GM12878 (cell line): ENCODE measurements around the gene STARD13. TPM values are rescaled to one million over a fixed set of nuclear protein-coding genes. Genes with fewer than 3 reads are reported as not detected.

Source experiments
- ATAC-seq: fragments of 200-7000 bp; cut with Tn5 transposase; 3 replicates; pipeline ENCODE4 v1.9.1; 2020; ENCODE audit warnings: mild to moderate bottlenecking, moderate library complexity
- BruUV-seq: library from RNA; stranded (reverse); fragments of 400-500 nt; replicated peaks from 2 replicates; lab custom pipeline; 2021; lab: Mats Ljungman, UMichigan
- CTCF ChIA-PET: fragments of 300-600 bp; sonication (Branson Sonifier 250); formaldehyde crosslinking; extraction: SDS; loops from one replicate; lab custom pipeline; 2021; ENCODE audit warnings: inconsistent platforms; lab: Yijun Ruan, JAX
- POLR2A ChIA-PET: fragments of 350-600 bp; formaldehyde crosslinking; extraction: SDS; loops from one replicate; lab custom pipeline; 2021; ENCODE audit warnings: inconsistent platforms; lab: Charles Lee
- RAD21 ChIA-PET: fragments of 300-600 bp; sonication (Branson Sonifier 250); formaldehyde crosslinking; loops from one replicate; lab custom pipeline; 2023; ENCODE audit warnings: antibody characterized with exemption; ENCODE audit not compliant: unreplicated experiment; lab: Charles Lee
- SMC1A ChIA-PET: fragments of 300-600 bp; sonication (Branson Sonifier 250); formaldehyde crosslinking; loops from one replicate; lab custom pipeline; 2023; ENCODE audit not compliant: unreplicated experiment, uncharacterized antibody; lab: Charles Lee
- DNase-seq: peaks from one replicate; pipeline ENCODE4 v3.0.0-alpha.2; 2011; ENCODE audit warnings: low read depth, low spot score
- FAIRE-seq: peaks from 3 replicates; lab custom pipeline; 2011; peaks lifted over from hg19 to GRCh38; lab: Jason Lieb, UNC
- H2AFZ ChIP-seq: 2 replicates; pipeline ENCODE4 v1.6.0; 2011; ENCODE audit warnings: low read depth, low read length, control low read depth; ENCODE audit not compliant: control insufficient read depth
- H3K27ac ChIP-seq: 2 replicates; pipeline ENCODE4 v1.5.1; 2011; ENCODE audit warnings: control low read depth; ENCODE audit not compliant: control insufficient read depth, insufficient read depth
- H3K27me3 ChIP-seq, 2 experiments: replicated peaks in 1 of 2; 2 replicates each; pipeline versions ENCODE4 v1.6.0 to v1.6.1; 2011; ENCODE audit warnings: low read length in 1 of 2; ENCODE audit not compliant: control insufficient read depth in 2 of 2, insufficient read depth in 2 of 2
- H3K36me3 ChIP-seq, 2 experiments: 2 replicates each; pipeline ENCODE4 v1.5.1; 2011; ENCODE audit warnings: low read length in 1 of 2; ENCODE audit not compliant: control insufficient read depth in 2 of 2, insufficient read depth in 2 of 2
- H3K4me1 ChIP-seq: 2 replicates; pipeline ENCODE4 v1.6.1; 2011; ENCODE audit warnings: mild to moderate bottlenecking, low read length, moderate library complexity, mixed read lengths; ENCODE audit not compliant: control insufficient read depth, insufficient read depth
- H3K4me2 ChIP-seq: 2 replicates; pipeline ENCODE4 v1.6.0; 2011; ENCODE audit warnings: control low read depth; ENCODE audit not compliant: control insufficient read depth, insufficient read depth
- H3K4me3 ChIP-seq: fragments of 200-600 bp; sonication (generic); 2 replicates; pipeline ENCODE4 v1.5.1; 2016
- H3K79me2 ChIP-seq: 2 replicates; pipeline ENCODE4 v1.6.0; 2011; ENCODE audit warnings: low read length; ENCODE audit not compliant: control insufficient read depth, insufficient read depth
- H3K9ac ChIP-seq: 2 replicates; pipeline ENCODE4 v1.8.0; 2011; ENCODE audit warnings: low read length, control low read depth, mixed read lengths; ENCODE audit not compliant: control insufficient read depth, insufficient read depth
- H3K9me3 ChIP-seq: replicated peaks from 3 replicates; pipeline ENCODE4 v1.5.1; 2011; ENCODE audit warnings: mild to moderate bottlenecking, low read length; ENCODE audit not compliant: control insufficient read depth, insufficient read depth
- H4K20me1 ChIP-seq: 2 replicates; pipeline ENCODE4 v1.6.0; 2011; ENCODE audit not compliant: control insufficient read depth, insufficient read depth
- BHLHE40 ChIP-seq, 2 experiments: fragments of 450-650 bp in 1 of 2; IDR thresholded peaks; 2 replicates each; pipeline ENCODE4 v1.6.1; 2011 to 2017; ENCODE audit warnings: low read depth in 2 of 2, borderline replicate concordance in 1 of 2, improper control_type of control experiment in 1 of 2, low read length in 1 of 2, mild to moderate bottlenecking in 1 of 2
- BMI1 ChIP-seq: fragments of 450-650 bp; IDR thresholded peaks from 2 replicates; pipeline ENCODE4 v1.6.1; 2016; ENCODE audit warnings: mild to moderate bottlenecking, moderate library complexity, borderline replicate concordance
- FOXK2 ChIP-seq: fragments of 450-650 bp; IDR thresholded peaks from 2 replicates; pipeline ENCODE4 v1.6.1; 2017; ENCODE audit warnings: mild to moderate bottlenecking, moderate library complexity
- HDAC2 ChIP-seq: fragments of 200-600 bp; sonication (generic); IDR thresholded peaks from 2 replicates; pipeline ENCODE4 v1.6.1; 2017
- KLF5 ChIP-seq: fragments of 450-650 bp; IDR thresholded peaks from 2 replicates; pipeline ENCODE4 v1.6.1; 2014; ENCODE audit warnings: mild to moderate bottlenecking; ENCODE audit not compliant: partially characterized antibody
- NR2F1 ChIP-seq: fragments of 450-650 bp; conservative IDR thresholded peaks from 2 replicates; pipeline ENCODE4 v1.6.1; 2017; ENCODE audit warnings: mild to moderate bottlenecking
- RELA ChIP-seq: fragments of 450-650 bp; IDR thresholded peaks from 2 replicates; pipeline ENCODE4 v1.8.0; 2014; ENCODE audit warnings: borderline replicate concordance; ENCODE audit not compliant: partially characterized antibody
- ZNF274 ChIP-seq: IDR thresholded peaks from one replicate; pipeline ENCODE4 v1.8.0; 2011; ENCODE audit not compliant: insufficient read length, insufficient read depth
- ZNF384 ChIP-seq: IDR thresholded peaks from 2 replicates; pipeline ENCODE4 v1.6.1; 2012; ENCODE audit warnings: low read depth, mild to moderate bottlenecking, low read length, improper control_type of control experiment, borderline replicate concordance
- WGBS: methylation state at CpG from one replicate; pipeline ENCODE4 v1.1.6; 2016; ENCODE audit warnings: low lambda C conversion rate; ENCODE audit not compliant: insufficient replicate concordance, insufficient coverage; ENCODE audit errors: missing lambda C conversion rate; 5-methylcytosine and 5-hydroxymethylcytosine counted together
- in situ Hi-C: fragments of 300-500 bp; cut with MboI; formaldehyde crosslinking; loops from 9 replicates; pipeline ENCODE4 v1.14.3; 2018; ENCODE audit warnings: mixed read lengths
- intact Hi-C: fragments of 100-400 bp; cut with micrococcal nuclease; formaldehyde crosslinking; loops from one replicate; pipeline ENCODE4 v1.14.2; 2022; ENCODE audit not compliant: unreplicated experiment
- polyA plus RNA-seq, 11 experiments: library from polyadenylated mRNA; depleted of rRNA in 4 of 11; unstranded in 6 of 11; stranded (reverse) in 5 of 11; fragments of >200 nt; fragmentation: Nextera tagmentation in 4 of 11; fragmentation: Illumina TruSeq in 1 of 11; extraction: Ambion mirVana in 4 of 11; extraction: Trizol in 1 of 11; gene quantifications; 1 replicate in 1 of 11; 2 replicates in 10 of 11; pipeline versions ENCODE4 v1.2.1 to v1.2.3, GENCODE V29; 2011 to 2016; ENCODE audit warnings: inconsistent platforms in 2 of 11, missing spikeins in 2 of 11, low read depth in 1 of 11
- total RNA-seq, 4 experiments: library from RNA; depleted of rRNA in 3 of 4; stranded (reverse); fragments of >200 nt in 3 of 4; fragmentation: Illumina TruSeq in 1 of 4; extraction: Trizol in 1 of 4; gene quantifications; 2 replicates each; pipeline versions ENCODE4 v1.2.1 to v1.2.3, GENCODE V29; 2013 to 2021

Gene STARD13
- total and polyA plus RNA-seq, 10 of the 15 experiments (the other 5 are each of a cell fraction or from before 2014, with no cell fraction given): 4.0 to 41.6 (median 10.1) TPM

DNA sequence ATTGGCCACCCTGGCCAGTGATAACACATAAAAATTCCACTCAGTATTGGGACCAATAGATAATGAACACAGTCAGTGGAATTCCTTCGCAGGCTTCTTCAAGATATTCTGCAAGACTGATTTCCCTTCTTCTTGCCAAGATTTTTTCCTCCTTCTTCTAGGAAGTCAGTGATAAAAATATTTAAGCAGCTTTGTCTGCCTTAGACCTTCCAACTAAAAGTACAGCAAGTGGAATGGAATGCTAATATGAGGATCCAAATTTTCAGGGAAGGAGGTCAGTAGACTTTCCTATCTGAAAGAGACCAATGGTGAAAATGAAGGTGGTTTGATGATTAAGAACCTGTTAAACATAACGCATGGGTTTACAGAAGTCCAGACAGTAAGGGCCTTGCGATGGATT lies 9.6 kb downstream of the STARD13 start:
- ChIA-PET SMC1A (no interaction called here), RAD21 (no interaction called here), CTCF (no interaction called here), POLR2A (no interaction called here)
- no TSS peak for BruUV-seq
- H3K27me3 ChIP-seq: no peaks in the 10 kb centered on the region
- no peak overlapping the region for H3K9ac ChIP-seq
- H3K4me3 ChIP-seq: no peak overlapping the region
- no peaks in the 10 kb centered on the region for H3K36me3 ChIP-seq
- ATAC-seq (no peak), DNase-seq (no peak), FAIRE-seq (no peak)
- no peak overlapping the region for H3K4me2 ChIP-seq
- in situ Hi-C loops: no loop called here
- no peak overlapping the region for H2AFZ ChIP-seq
- intact Hi-C loops: no loop called here
- no peaks in the 10 kb centered on the region for H3K4me1 ChIP-seq
- no peaks in the 10 kb centered on the region for H4K20me1 ChIP-seq
- TF ChIP-seq FOXK2 (no peak), NR2F1 (no peak), BHLHE40 (IDR thresholded peaks at IDR 0.05; ENCODE audit: borderline replicate concordance in 1 of 2, low read depth in 2 of 2, low read length in 1 of 2) (no peak), ZNF384 (no peak), ZNF274 (no peak)
- no peak overlapping the region for H3K27ac ChIP-seq
- no peaks in the 10 kb centered on the region for H3K9me3 ChIP-seq
- H3K79me2 ChIP-seq: no peaks in the 10 kb centered on the region
- 80% methylated on average over 3 of the region's 3 CpGs for WGBS

DNA sequence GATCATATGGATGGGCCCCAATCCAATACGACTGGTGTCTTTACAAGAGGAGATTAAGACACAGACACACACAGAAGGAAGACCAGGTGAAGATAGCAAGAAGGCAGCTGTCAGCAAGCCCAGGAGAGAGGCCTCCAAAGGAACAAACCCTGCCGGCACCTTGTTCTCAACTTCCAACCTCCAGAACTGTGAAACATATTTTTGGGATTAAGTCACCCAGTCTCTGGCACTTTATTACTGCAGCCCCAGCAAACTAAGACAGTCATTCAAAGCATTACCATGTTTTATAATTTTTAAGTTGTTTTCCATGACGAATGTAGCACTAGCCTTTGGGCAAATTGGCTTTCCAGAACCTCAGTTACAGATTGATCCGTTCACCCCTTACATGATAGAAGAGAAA lies 11.3 kb downstream of the STARD13 start:
- CTCF ChIA-PET: no interaction called here
- Histone ChIP-seq H3K36me3 (no peaks in the 10 kb centered on the region), H3K79me2 (no peaks in the 10 kb centered on the region), H3K27me3 (no peaks in the 10 kb centered on the region), H3K9me3 (no peaks in the 10 kb centered on the region), H3K4me3 (no peak overlapping the region), H3K27ac (no peak overlapping the region), H2AFZ (no peak overlapping the region), H3K4me2 (no peak overlapping the region), H4K20me1 (no peaks in the 10 kb centered on the region), H3K9ac (no peak overlapping the region), H3K4me1 (no peaks in the 10 kb centered on the region)
- TF ChIP-seq KLF5 (no peak), BMI1 (no peak), RELA (no peak), HDAC2 (no peak)
- POLR2A ChIA-PET: no interaction called here
- DNase-seq: no peak
- RAD21 ChIA-PET: no interaction called here
- 72% methylated on average over 4 of the region's 4 CpGs for WGBS
- intact Hi-C loops (no loop called here), in situ Hi-C loops (no loop called here)
- no peak for FAIRE-seq
- no peak for ATAC-seq
- no TSS peak for BruUV-seq
- SMC1A ChIA-PET: no interaction called here
